HepG2 (cell line): ENCODE results near the gene GABRR2. TPM values are rescaled to one million over a fixed set of nuclear protein-coding genes. Genes with fewer than 3 reads are reported as not detected.

ENCODE experiments used
- ATAC-seq: fragments of 200-7000 bp; cut with Tn5 transposase; 3 replicates; pipeline ENCODE4 v1.9.1; 2020; ENCODE audit warnings: mild to moderate bottlenecking, moderate library complexity
- BruUV-seq: library from RNA; stranded (reverse); fragments of 400-500 nt; replicated peaks from 2 replicates; lab custom pipeline; 2021; lab: Mats Ljungman, UMichigan
- CTCF ChIA-PET: fragments of 300-600 bp; formaldehyde crosslinking; extraction: SDS; loops from one replicate; lab custom pipeline; 2021; ENCODE audit warnings: low total read pairs, inconsistent platforms, low intra/inter-chr PET ratio; lab: Yijun Ruan, JAX
- POLR2A ChIA-PET: fragments of 350-600 bp; sonication (Branson Sonifier 250); formaldehyde crosslinking; loops from one replicate; lab custom pipeline; 2020; ENCODE audit warnings: antibody characterized with exemption, inconsistent platforms; lab: Yijun Ruan, JAX
- DNase-seq: peaks from one replicate; pipeline ENCODE4 v3.0.0-alpha.2; 2015; ENCODE audit warnings: low spot score
- FAIRE-seq: peaks from 3 replicates; lab custom pipeline; 2011; peaks lifted over from hg19 to GRCh38; lab: Jason Lieb, UNC
- H2AFZ ChIP-seq: one replicate; pipeline ENCODE4 v1.6.1; 2011; ENCODE audit warnings: low read length, inconsistent platforms
- H3K27ac ChIP-seq: fragments of 300-600 bp; 3 replicates; pipeline ENCODE4 v1.8.0; 2011; ENCODE audit warnings: mixed run types, mild to moderate bottlenecking, mixed read lengths, low read length, inconsistent platforms; ENCODE audit not compliant: insufficient read depth; ENCODE audit errors: extremely low read length
- H3K27me3 ChIP-seq, 2 experiments: fragments of 200-600 bp in 1 of 2; 2 replicates in 1 of 2; 3 replicates in 1 of 2; pipeline versions ENCODE4 v1.6.0 to v1.8.0; 2011; ENCODE audit warnings: low read length in 2 of 2, mild to moderate bottlenecking in 2 of 2, moderate library complexity in 2 of 2, inconsistent platforms in 1 of 2; ENCODE audit not compliant: insufficient read depth in 2 of 2, control insufficient read depth in 1 of 2
- H3K36me3 ChIP-seq, 2 experiments: fragments of 200-600 bp in 1 of 2; replicated peaks in 1 of 2; 2 replicates in 1 of 2; 3 replicates in 1 of 2; pipeline versions ENCODE4 v1.5.1 to v1.8.0; 2011; ENCODE audit warnings: low read length in 2 of 2, inconsistent platforms in 1 of 2; ENCODE audit not compliant: insufficient read depth in 2 of 2, control insufficient read depth in 1 of 2
- H3K4me1 ChIP-seq: 2 replicates; pipeline ENCODE4 v1.5.1; 2012; ENCODE audit warnings: low read length, inconsistent platforms; ENCODE audit not compliant: insufficient read depth
- H3K4me2 ChIP-seq: 2 replicates; pipeline ENCODE4 v1.6.0; 2011; ENCODE audit warnings: low read depth, low read length, inconsistent platforms
- H3K4me3 ChIP-seq, 3 experiments: fragments of 200-600 bp in 1 of 3; sonication (generic), shearing (Covaris generic) in 1 of 3; replicated peaks in 1 of 3; 2 replicates each; pipeline ENCODE4 v1.5.1; 2011 to 2016; ENCODE audit warnings: low read length in 3 of 3, inconsistent platforms in 2 of 3, low read depth in 2 of 3, mild to moderate bottlenecking in 2 of 3, control low read depth in 1 of 3, mixed read lengths in 1 of 3; ENCODE audit not compliant: insufficient read depth in 1 of 3
- H3K79me2 ChIP-seq: one replicate; pipeline ENCODE4 v1.6.1; 2011; ENCODE audit warnings: low read length, inconsistent platforms; ENCODE audit not compliant: insufficient read depth
- H3K9ac ChIP-seq: 2 replicates; pipeline ENCODE4 v1.6.0; 2011; ENCODE audit warnings: mild to moderate bottlenecking, low read depth, low read length, inconsistent platforms; ENCODE audit not compliant: insufficient read depth
- H3K9me3 ChIP-seq: 2 replicates; pipeline ENCODE4 v1.5.1; 2012; ENCODE audit warnings: mild to moderate bottlenecking, low read length
- H4K20me1 ChIP-seq: 2 replicates; pipeline ENCODE4 v1.6.0; 2011; ENCODE audit warnings: inconsistent platforms, mild to moderate bottlenecking, low read length, moderate library complexity; ENCODE audit not compliant: insufficient read depth
- RXRA ChIP-seq: sonication (generic); formaldehyde crosslinking; IDR thresholded peaks from 2 replicates; pipeline ENCODE4 v1.5.1; 2020; ENCODE audit warnings: missing genetic modification reagents
- U2AF1 ChIP-seq: fragments of 200-400 bp; formaldehyde crosslinking; optimal IDR thresholded peaks from 2 replicates; pipeline ENCODE3; 2017; ENCODE audit warnings: mild to moderate bottlenecking, low read depth, low read length
- ZNF331 ChIP-seq: sonication (generic); formaldehyde crosslinking; IDR thresholded peaks from 2 replicates; pipeline ENCODE4 v1.4.0; 2020; ENCODE audit warnings: missing genetic modification reagents
- ZNF629 ChIP-seq: sonication (generic); formaldehyde crosslinking; conservative IDR thresholded peaks from 2 replicates; pipeline ENCODE4 v1.5.0; 2020; ENCODE audit warnings: missing genetic modification reagents
- WGBS: methylation state at CpG from one replicate; pipeline ENCODE4 v1.1.6; 2017; ENCODE audit warnings: low lambda C conversion rate; 5-methylcytosine and 5-hydroxymethylcytosine counted together
- in situ Hi-C: cut with HindIII; loops from 2 replicates; pipeline ENCODE4 v1.10.0; 2017; ENCODE audit warnings: low pct_unique_long_range_greater_than_20kb; ENCODE audit not compliant: extremely low pct_ligation_motif_present
- intact Hi-C: fragments of 100-400 bp; cut with micrococcal nuclease; formaldehyde crosslinking; loops from one replicate; pipeline ENCODE4 v1.10.0; 2022; ENCODE audit not compliant: unreplicated experiment
- polyA plus RNA-seq, 8 experiments: library from polyadenylated mRNA; depleted of rRNA in 3 of 8; stranded (reverse) in 7 of 8; unstranded in 1 of 8; fragments of >200 nt; fragmentation: Illumina TruSeq in 4 of 8; extraction: Trizol in 4 of 8; gene quantifications; 2 replicates each; pipeline versions ENCODE4 v1.2.1 to v1.2.3, GENCODE V29; 2011 to 2016; ENCODE audit warnings: low read depth in 4 of 8, missing spikeins in 1 of 8, mixed read lengths in 1 of 8; ENCODE audit not compliant: insufficient read depth in 1 of 8
- total RNA-seq, 5 experiments: library from RNA; depleted of rRNA; stranded (reverse); fragments of >200 nt; fragmentation: Illumina TruSeq; extraction: Trizol; gene quantifications; 2 replicates each; pipeline ENCODE4 v1.2.3, GENCODE V29; 2016; ENCODE audit warnings: low read depth in 1 of 5
- TF ChIP-seq, protein P1 (sequence below): sonication (generic); formaldehyde crosslinking; IDR thresholded peaks from 2 replicates; pipeline ENCODE4 v1.4.0; 2020; ENCODE audit warnings: mild to moderate bottlenecking, missing genetic modification reagents
- TF ChIP-seq, protein P2 (sequence below): sonication (generic); formaldehyde crosslinking; IDR thresholded peaks from 2 replicates; pipeline ENCODE4 v1.4.0; 2020; ENCODE audit warnings: missing genetic modification reagents

The GABRR2 gene
- total and polyA plus RNA-seq, 2 of the 13 experiments (the other 11 are each of a cell fraction or from before 2014, with no cell fraction given): 0.13 TPM; not detected in 1

DNA sequence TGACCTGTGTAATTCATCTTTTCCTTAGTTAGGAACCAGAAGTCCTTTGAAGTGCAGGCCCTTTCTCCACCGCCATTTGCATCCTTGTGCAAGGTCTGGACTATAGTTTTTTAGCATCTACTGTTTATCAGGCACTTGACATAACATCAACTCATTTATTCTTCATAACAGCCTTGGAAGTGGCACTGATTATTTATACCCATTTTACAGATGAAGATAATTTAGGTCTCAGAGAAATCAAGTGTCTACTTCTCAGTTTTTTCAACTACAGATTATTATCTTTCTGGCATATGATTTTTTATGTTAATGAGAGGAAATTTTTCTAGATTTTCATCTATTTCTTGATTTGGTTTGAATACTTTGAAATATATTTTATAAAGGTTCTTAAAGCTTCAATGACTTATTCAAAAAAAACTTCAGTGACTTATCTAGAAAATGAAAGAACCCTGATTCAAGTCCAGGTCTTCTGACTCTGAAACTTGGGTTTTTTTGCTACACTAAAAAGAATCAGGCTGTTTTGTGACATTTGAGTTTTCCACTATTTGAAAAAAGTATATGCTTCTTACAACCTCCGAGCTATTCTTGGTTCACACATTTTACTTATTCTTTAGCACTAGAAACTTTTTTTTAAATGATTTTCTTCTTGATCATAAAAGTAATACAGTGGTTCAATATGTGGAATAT, 40.6 kb upstream of the GABRR2 start:
- Histone ChIP-seq H3K4me2 (no peak overlapping the region), H3K9ac (no peak overlapping the region), H3K4me1 (peaks cover 24% of the 10 kb centered on the region), H3K36me3 (no peaks in the 10 kb centered on the region), H3K27me3 (no peaks in the 10 kb centered on the region), H2AFZ (no peak overlapping the region), H3K4me3 (no peak overlapping the region), H3K79me2 (peaks cover 13% of the 10 kb centered on the region), H3K27ac (no peak overlapping the region), H3K9me3 (no peaks in the 10 kb centered on the region), H4K20me1 (no peaks in the 10 kb centered on the region)
- ATAC-seq (no peak), DNase-seq (no peak), FAIRE-seq (no peak)
- no TSS peak for BruUV-seq
- TF ChIP-seq ZNF629 (CRISPR knock-in tag) (peak; percentile 29; the same call in 1 of the 2 replicates), U2AF1 (no peak), RXRA (CRISPR knock-in tag) (no peak), ZNF331 (no peak)
- TF ChIP-seq, protein P1, sequence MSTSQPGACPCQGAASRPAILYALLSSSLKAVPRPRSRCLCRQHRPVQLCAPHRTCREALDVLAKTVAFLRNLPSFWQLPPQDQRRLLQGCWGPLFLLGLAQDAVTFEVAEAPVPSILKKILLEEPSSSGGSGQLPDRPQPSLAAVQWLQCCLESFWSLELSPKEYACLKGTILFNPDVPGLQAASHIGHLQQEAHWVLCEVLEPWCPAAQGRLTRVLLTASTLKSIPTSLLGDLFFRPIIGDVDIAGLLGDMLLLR: no peak
- TF ChIP-seq, protein P2, sequence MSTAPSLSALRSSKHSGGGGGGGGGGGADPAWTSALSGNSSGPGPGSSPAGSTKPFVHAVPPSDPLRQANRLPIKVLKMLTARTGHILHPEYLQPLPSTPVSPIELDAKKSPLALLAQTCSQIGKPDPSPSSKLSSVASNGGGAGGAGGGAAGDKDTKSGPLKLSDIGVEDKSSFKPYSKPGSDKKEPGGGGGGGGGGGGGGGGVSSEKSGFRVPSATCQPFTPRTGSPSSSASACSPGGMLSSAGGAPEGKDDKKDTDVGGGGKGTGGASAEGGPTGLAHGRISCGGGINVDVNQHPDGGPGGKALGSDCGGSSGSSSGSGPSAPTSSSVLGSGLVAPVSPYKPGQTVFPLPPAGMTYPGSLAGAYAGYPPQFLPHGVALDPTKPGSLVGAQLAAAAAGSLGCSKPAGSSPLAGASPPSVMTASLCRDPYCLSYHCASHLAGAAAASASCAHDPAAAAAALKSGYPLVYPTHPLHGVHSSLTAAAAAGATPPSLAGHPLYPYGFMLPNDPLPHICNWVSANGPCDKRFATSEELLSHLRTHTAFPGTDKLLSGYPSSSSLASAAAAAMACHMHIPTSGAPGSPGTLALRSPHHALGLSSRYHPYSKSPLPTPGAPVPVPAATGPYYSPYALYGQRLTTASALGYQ (CRISPR knock-in tag): no peak
- intact Hi-C loops: no loop called here
- in situ Hi-C loops: no loop called here
- POLR2A ChIA-PET: interaction anchor here (0.7 kb wide), 1 partner anchor 1653 kb away, joined by 4 read pairs; no protein-coding TSS in a partner anchor
- WGBS: 63% methylated on average over 2 of the region's 2 CpGs
- CTCF ChIA-PET: no interaction called here
